GM12878 (cell line): ENCODE data around the gene ULBP2. TPM values are rescaled to one million over a fixed set of nuclear protein-coding genes. Genes with fewer than 3 reads are reported as not detected.

ENCODE experiments used
- BCL3 ChIP-seq: IDR thresholded peaks from 2 replicates; pipeline ENCODE4 v1.6.1; 2011; ENCODE audit warnings: borderline replicate concordance, low read depth, mild to moderate bottlenecking, moderate library complexity, low read length; ENCODE audit not compliant: insufficient read depth, poor library complexity, severe bottlenecking
- BMI1 ChIP-seq: fragments of 450-650 bp; IDR thresholded peaks from 2 replicates; pipeline ENCODE4 v1.6.1; 2016; ENCODE audit warnings: mild to moderate bottlenecking, moderate library complexity, borderline replicate concordance
- HDGF ChIP-seq: fragments of 450-650 bp; IDR thresholded peaks from 2 replicates; pipeline ENCODE4 v1.6.1; 2016; ENCODE audit warnings: antibody characterized with exemption
- JUNB ChIP-seq: IDR thresholded peaks from 2 replicates; pipeline ENCODE4 v1.6.1; 2016; ENCODE audit warnings: antibody characterized with exemption, mild to moderate bottlenecking
- KLF5 ChIP-seq: fragments of 450-650 bp; IDR thresholded peaks from 2 replicates; pipeline ENCODE4 v1.6.1; 2014; ENCODE audit warnings: mild to moderate bottlenecking; ENCODE audit not compliant: partially characterized antibody
- MEF2B ChIP-seq: fragments of 450-650 bp; IDR thresholded peaks from 2 replicates; pipeline ENCODE4 v1.6.1; 2018; ENCODE audit warnings: mild to moderate bottlenecking, moderate library complexity; ENCODE audit not compliant: partially characterized antibody, poor library complexity, severe bottlenecking
- NR2C1 ChIP-seq: fragments of 450-650 bp; IDR thresholded peaks from 2 replicates; pipeline ENCODE4 v1.6.1; 2017; ENCODE audit warnings: antibody characterized with exemption, mild to moderate bottlenecking, moderate library complexity
- RELB ChIP-seq: fragments of 450-650 bp; IDR thresholded peaks from 2 replicates; pipeline ENCODE4 v1.6.1; 2017; ENCODE audit warnings: low read depth, mild to moderate bottlenecking, moderate library complexity
- SP1 ChIP-seq: IDR thresholded peaks from one replicate; pipeline ENCODE4 v1.6.1; 2011; ENCODE audit warnings: low read depth, low read length
- ZNF24 ChIP-seq: fragments of 450-650 bp; IDR thresholded peaks from 2 replicates; pipeline ENCODE4 v1.6.1; 2017; ENCODE audit warnings: antibody characterized with exemption, mild to moderate bottlenecking
- ZNF384 ChIP-seq: IDR thresholded peaks from 2 replicates; pipeline ENCODE4 v1.6.1; 2012; ENCODE audit warnings: low read depth, mild to moderate bottlenecking, low read length, improper control_type of control experiment, borderline replicate concordance
- polyA plus RNA-seq, 11 experiments: library from polyadenylated mRNA; depleted of rRNA in 4 of 11; unstranded in 6 of 11; stranded (reverse) in 5 of 11; fragments of >200 nt; fragmentation: Nextera tagmentation in 4 of 11; fragmentation: Illumina TruSeq in 1 of 11; extraction: Ambion mirVana in 4 of 11; extraction: Trizol in 1 of 11; gene quantifications; 1 replicate in 1 of 11; 2 replicates in 10 of 11; pipeline versions ENCODE4 v1.2.1 to v1.2.3, GENCODE V29; 2011 to 2016; ENCODE audit warnings: inconsistent platforms in 2 of 11, missing spikeins in 2 of 11, low read depth in 1 of 11
- total RNA-seq, 4 experiments: library from RNA; depleted of rRNA in 3 of 4; stranded (reverse); fragments of >200 nt in 3 of 4; fragmentation: Illumina TruSeq in 1 of 4; extraction: Trizol in 1 of 4; gene quantifications; 2 replicates each; pipeline versions ENCODE4 v1.2.1 to v1.2.3, GENCODE V29; 2013 to 2021

The ULBP2 gene
- total and polyA plus RNA-seq, 10 of the 15 experiments (the other 5 are each of a cell fraction or from before 2014, with no cell fraction given), result 0.16 to 2.5 (median 0.22) TPM; not detected in 3

DNA sequence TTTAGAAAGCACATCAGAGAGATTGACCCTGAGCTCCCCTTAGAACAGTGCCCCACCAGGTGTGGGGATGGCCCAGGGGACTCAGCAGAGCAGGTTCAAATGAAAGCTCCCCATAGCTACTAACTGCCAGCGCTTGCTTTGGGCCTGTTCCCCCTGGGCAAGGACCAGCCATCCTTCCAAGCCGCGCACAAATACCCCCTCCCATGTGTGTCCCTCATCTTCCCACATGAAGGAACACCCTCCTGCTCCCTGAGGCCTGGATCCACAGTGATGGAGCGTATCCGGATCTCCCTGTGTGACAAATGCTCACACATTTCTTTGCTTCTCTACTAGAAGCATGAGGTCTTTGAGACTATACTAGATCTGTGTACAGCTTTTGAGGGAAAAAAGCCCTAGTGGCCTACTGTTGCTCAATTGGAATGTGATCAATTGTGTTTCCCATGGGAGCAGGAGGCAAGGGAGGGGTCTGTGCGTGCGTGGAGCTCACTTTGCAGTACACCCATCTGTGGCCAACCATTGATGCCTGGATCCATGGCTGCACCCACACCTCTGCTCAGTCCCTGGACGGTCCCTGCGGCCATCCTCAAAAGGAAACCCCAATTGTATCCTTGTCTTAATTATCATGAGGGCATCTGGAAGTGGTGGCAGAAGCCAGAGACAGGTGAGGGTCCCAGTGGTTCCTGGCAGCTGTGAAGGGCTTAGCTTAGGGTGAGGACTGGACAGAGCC lies 17.4 kb upstream of the ULBP2 start (continued):
- TF ChIP-seq BCL3 (no peak), ZNF384 (no peak), SP1 (no peak), MEF2B (no peak), NR2C1 (no peak), BMI1 (no peak), JUNB (no peak), KLF5 (no peak), HDGF (no peak), ZNF24 (no peak), RELB (no peak)
